NCI-H2171 treated with DMSO at 0.1 percent for 48 hours (cell line): ENCODE results near the gene RNASEH2B.
A peak's percentile ranks its signal among the peaks of the same experiment; 100 is the strongest.

Experiments used
- DNase-seq: peaks from one replicate; lab custom pipeline; 2025; lab: John Stamatoyannopoulos, UW

RNASEH2B gene

GRCh38 chr13:50907781-50908180, 1.8 kb upstream of the RNASEH2B start:
- no peak for DNase-seq

- DNase-seq = no peak
Observed at GRCh38 chr13:50908371-50908770, 1.2 kb upstream of the RNASEH2B start.

- DNase-seq = peak; percentile 45
Observed at GRCh38 chr13:50910485-50910805, 854 bp downstream of the RNASEH2B start.

- DNase-seq = peak; percentile 38
Observed at GRCh38 chr13:50911081-50911631, 1.6 kb downstream of the RNASEH2B start.

- peak; percentile 83 for DNase-seq
Observed at GRCh38 chr13:50911937-50912795, 2.6 kb downstream of the RNASEH2B start.

GRCh38 chr13:50912851-50913250, 3.3 kb downstream of the RNASEH2B start:
- DNase-seq = no peak

- no peak for DNase-seq
Observed at GRCh38 chr13:50914176-50914700, 4.6 kb downstream of the RNASEH2B start.

- no peak for DNase-seq
Observed at GRCh38 chr13:50914848-50915247, 5.3 kb downstream of the RNASEH2B start.

- no peak for DNase-seq
Observed at GRCh38 chr13:50915565-50915964, 6.0 kb downstream of the RNASEH2B start.

- DNase-seq = no peak
Observed at GRCh38 chr13:50916701-50917184, 7.2 kb downstream of the RNASEH2B start.

- no peak for DNase-seq
Observed at GRCh38 chr13:50917572-50917971, 8.0 kb downstream of the RNASEH2B start.

- DNase-seq = no peak
Observed at GRCh38 chr13:50918567-50918966, 9.0 kb downstream of the RNASEH2B start.

GRCh38 chr13:50919277-50919676, 9.7 kb downstream of the RNASEH2B start:
- no peak for DNase-seq

GRCh38 chr13:50921706-50922105, 12.1 kb downstream of the RNASEH2B start:
- no peak for DNase-seq

GRCh38 chr13:50923272-50923671, 13.7 kb downstream of the RNASEH2B start:
- DNase-seq = no peak

- no peak for DNase-seq
Observed at GRCh38 chr13:50924025-50924424, 14.4 kb downstream of the RNASEH2B start.

GRCh38 chr13:50927701-50928100, 18.1 kb downstream of the RNASEH2B start:
- DNase-seq = no peak

- no peak for DNase-seq
Observed at GRCh38 chr13:50928102-50928501, 18.5 kb downstream of the RNASEH2B start.

GRCh38 chr13:50928659-50929462, 19.3 kb downstream of the RNASEH2B start:
- DNase-seq = peak; percentile 19

GRCh38 chr13:50932091-50932490, 22.5 kb downstream of the RNASEH2B start:
- DNase-seq = no peak

- DNase-seq = no peak
Observed at GRCh38 chr13:50934735-50935435, 25.3 kb downstream of the RNASEH2B start.

GRCh38 chr13:50936679-50937078, 27.1 kb downstream of the RNASEH2B start:
- no peak for DNase-seq
